Lower lobe of right lung (tissue), 2 donors: Measurements from ENCODE around the gene KLHL40. TPM values are rescaled to one million over a fixed set of nuclear protein-coding genes. Genes with fewer than 3 reads are reported as not detected.

Experiments used
- ATAC-seq, 2 donors: fragments of 200-7000 bp; cut with Tn5 transposase; one replicate each; pipeline ENCODE4 v1.9.1; 2020 to 2022; ENCODE audit warnings: mild to moderate bottlenecking in 2 of 2, moderate library complexity in 2 of 2
- DNase-seq: peaks from one replicate; pipeline ENCODE4 v3.0.0-alpha.2; 2020
- H3K27ac ChIP-seq: fragments of 200-600 bp; one replicate; pipeline ENCODE4 v1.8.0; 2022
- H3K27me3 ChIP-seq: fragments of 200-600 bp; one replicate; pipeline ENCODE4 v1.8.0; 2022; ENCODE audit warnings: low read depth
- H3K36me3 ChIP-seq: fragments of 200-600 bp; one replicate; pipeline ENCODE4 v1.8.0; 2022; ENCODE audit warnings: mild to moderate bottlenecking
- H3K4me1 ChIP-seq: fragments of 200-600 bp; one replicate; pipeline ENCODE4 v1.8.0; 2022
- H3K4me3 ChIP-seq: fragments of 200-600 bp; one replicate; pipeline ENCODE4 v1.8.0; 2022; ENCODE audit warnings: mild to moderate bottlenecking
- H3K9me3 ChIP-seq: fragments of 200-600 bp; one replicate; pipeline ENCODE4 v1.8.0; 2022
- CTCF ChIP-seq: fragments of 200-600 bp; IDR thresholded peaks from one replicate; pipeline ENCODE4 v1.8.0; 2022; ENCODE audit warnings: antibody characterized with exemption, mild to moderate bottlenecking
- intact Hi-C: fragments of 100-400 bp; cut with DNase I; formaldehyde crosslinking; loops from one replicate; pipeline ENCODE4 v1.11.0; 2022
- total RNA-seq: library from RNA; stranded (reverse); fragmentation: NEBNext Ultra II Directional; extraction: Animal tissue kit (Norgen Biotek cat#: 25700); gene quantifications from one replicate; pipeline ENCODE4 v1.2.1, GENCODE V29; 2021
- donor health status: DM: no; HTN: yes; CAD: no; lungs with severe emphysema.

The KLHL40 gene
- total RNA-seq, 1 donor from 2014 or later = not detected

GRCh38 chr3:42696356-42697288 is 11.3 kb downstream of the KLHL40 start:
- ATAC-seq (no peak), DNase-seq (peak; percentile 24)
- no peaks in the 10 kb centered on the region for H3K27me3 ChIP-seq
- H3K9me3 ChIP-seq = no peaks in the 10 kb centered on the region
- no peak overlapping the region for H3K4me3 ChIP-seq
- no peak overlapping the region for H3K27ac ChIP-seq
- H3K36me3 ChIP-seq = no peaks in the 10 kb centered on the region
- no peaks in the 10 kb centered on the region for H3K4me1 ChIP-seq
- TF ChIP-seq CTCF = no peak
- intact Hi-C loops = no loop called here

GRCh38 chr3:42697289-42698051 is 12.1 kb downstream of the KLHL40 start:
- Histone ChIP-seq H3K4me1 (no peaks in the 10 kb centered on the region), H3K9me3 (no peaks in the 10 kb centered on the region), H3K27me3 (no peaks in the 10 kb centered on the region), H3K36me3 (no peaks in the 10 kb centered on the region), H3K27ac (no peak overlapping the region), H3K4me3 (no peak overlapping the region)
- ATAC-seq = no peak
- intact Hi-C loops = no loop called here
- peak; percentile 19 for DNase-seq
- TF ChIP-seq CTCF = no peak

GRCh38 chr3:42698216-42698910 is 13.0 kb downstream of the KLHL40 start:
- Histone ChIP-seq H3K36me3 (no peaks in the 10 kb centered on the region), H3K27ac (no peak overlapping the region), H3K27me3 (no peaks in the 10 kb centered on the region), H3K4me3 (no peak overlapping the region), H3K9me3 (no peaks in the 10 kb centered on the region), H3K4me1 (no peaks in the 10 kb centered on the region)
- TF ChIP-seq CTCF = no peak
- ATAC-seq = no peak
- no peak for DNase-seq
- intact Hi-C loops = no loop called here

GRCh38 chr3:42698911-42699230 is 13.5 kb downstream of the KLHL40 start:
- Histone ChIP-seq H3K27ac (no peak overlapping the region), H3K36me3 (no peaks in the 10 kb centered on the region), H3K4me3 (no peak overlapping the region), H3K4me1 (no peaks in the 10 kb centered on the region), H3K9me3 (no peaks in the 10 kb centered on the region), H3K27me3 (no peaks in the 10 kb centered on the region)
- DNase-seq (peak; percentile 52), ATAC-seq (peak; percentile 60 to 80)
- intact Hi-C loops = no loop called here
- TF ChIP-seq CTCF = no peak

GRCh38 chr3:42699511-42699971 is 14.2 kb downstream of the KLHL40 start:
- no peaks in the 10 kb centered on the region for H3K27me3 ChIP-seq
- ATAC-seq (no peak), DNase-seq (peak; percentile 22)
- no peaks in the 10 kb centered on the region for H3K36me3 ChIP-seq
- no peak for TF ChIP-seq CTCF
- H3K9me3 ChIP-seq = no peaks in the 10 kb centered on the region
- no peak overlapping the region for H3K4me3 ChIP-seq
- H3K4me1 ChIP-seq = no peaks in the 10 kb centered on the region
- intact Hi-C loops = no loop called here
- H3K27ac ChIP-seq = no peak overlapping the region
